K562 (cell line): ENCODE measurements around the gene SLC6A7. TPM values are rescaled to one million over a fixed set of nuclear protein-coding genes. Genes with fewer than 3 reads are reported as not detected.

Source experiments
- ADNP ChIP-seq: fragments of 200-800 bp; sonication (Bioruptor generic); IDR thresholded peaks from 2 replicates; pipeline ENCODE4 v1.6.1; 2016; ENCODE audit warnings: missing genetic modification characterization, missing compliant biosample characterization
- ARID2 ChIP-seq: fragments of 450-650 bp; IDR thresholded peaks from 2 replicates; pipeline ENCODE4 v1.6.1; 2017; ENCODE audit warnings: antibody characterized with exemption, mild to moderate bottlenecking
- CBX3 ChIP-seq, 2 experiments: IDR thresholded peaks; 1 replicate in 1 of 2; 2 replicates in 1 of 2; pipeline ENCODE4 v1.6.1; 2012; ENCODE audit warnings: inconsistent platforms in 2 of 2, low read length in 2 of 2, borderline replicate concordance in 1 of 2, control low read depth in 1 of 2
- CTCF ChIP-seq, 3 experiments: IDR thresholded peaks in 2 of 3; conservative IDR thresholded peaks in 1 of 3; 2 replicates each; pipeline ENCODE4 v1.5.1; 2011 to 2012; ENCODE audit warnings: low read length in 3 of 3, mild to moderate bottlenecking in 3 of 3, control low read depth in 2 of 3, improper control_type of control experiment in 1 of 3, inconsistent platforms in 1 of 3, low read depth in 1 of 3, mixed read lengths in 1 of 3, moderate library complexity in 1 of 3; ENCODE audit not compliant: insufficient read depth in 2 of 3
- E2F3 ChIP-seq: fragments of 250-450 bp; sonication (Bioruptor Pico); IDR thresholded peaks from 2 replicates; pipeline ENCODE4 v1.4.0; 2020; ENCODE audit warnings: mild to moderate bottlenecking
- FOXA1 ChIP-seq: fragments of 450-650 bp; IDR thresholded peaks from 2 replicates; pipeline ENCODE4 v1.6.1; 2016; ENCODE audit warnings: mild to moderate bottlenecking, borderline replicate concordance
- MBD1 ChIP-seq: fragments of 250-450 bp; sonication (Bioruptor Pico); IDR thresholded peaks from 2 replicates; pipeline ENCODE4 v1.8.0; 2022; ENCODE audit warnings: inconsistent platforms
- NR1H2 ChIP-seq: sonication (generic); formaldehyde crosslinking; IDR thresholded peaks from 2 replicates; pipeline ENCODE4 v1.4.0; 2020; ENCODE audit warnings: mild to moderate bottlenecking, missing genetic modification reagents
- RBM14 ChIP-seq: fragments of 200-400 bp; formaldehyde crosslinking; IDR thresholded peaks from 2 replicates; pipeline ENCODE4 v1.6.1; 2018; ENCODE audit warnings: low read depth, mild to moderate bottlenecking, low read length, moderate library complexity, borderline replicate concordance; ENCODE audit not compliant: insufficient read depth
- RBM22 ChIP-seq: fragments of 200-400 bp; formaldehyde crosslinking; IDR thresholded peaks from 2 replicates; pipeline ENCODE4 v1.6.1; 2018; ENCODE audit warnings: low read length, low read depth; ENCODE audit not compliant: poor library complexity, severe bottlenecking
- RBM39 ChIP-seq: fragments of 200-400 bp; formaldehyde crosslinking; optimal IDR thresholded peaks from 2 replicates; pipeline ENCODE3; 2018; ENCODE audit warnings: low read depth, low read length
- SP1 ChIP-seq: sonication (generic); formaldehyde crosslinking; IDR thresholded peaks from 2 replicates; pipeline ENCODE4 v1.8.1; 2022; ENCODE audit warnings: mild to moderate bottlenecking, missing genetic modification reagents
- SREBF2 ChIP-seq: sonication (generic); formaldehyde crosslinking; IDR thresholded peaks from 2 replicates; pipeline ENCODE4 v1.4.0; 2020; ENCODE audit warnings: mild to moderate bottlenecking, missing genetic modification reagents
- USF2 ChIP-seq: sonication (generic); formaldehyde crosslinking; IDR thresholded peaks from 2 replicates; pipeline ENCODE4 v1.5.0; 2020; ENCODE audit warnings: missing genetic modification reagents
- polyA plus RNA-seq, 8 experiments: library from polyadenylated mRNA; depleted of rRNA in 4 of 8; stranded (reverse) in 5 of 8; unstranded in 3 of 8; fragments of >200 nt; fragmentation: Nextera tagmentation in 2 of 8; fragmentation: Illumina TruSeq in 1 of 8; extraction: Ambion mirVana in 2 of 8; extraction: Trizol in 1 of 8; gene quantifications; 2 replicates each; pipeline versions ENCODE4 v1.2.1 to v1.2.3, GENCODE V29; 2011 to 2014; ENCODE audit warnings: inconsistent platforms in 1 of 8, missing spikeins in 1 of 8
- total RNA-seq, 7 experiments: library from RNA; depleted of rRNA in 6 of 7; stranded (reverse); fragments of >200 nt in 6 of 7; fragmentation: Illumina TruSeq in 2 of 7; extraction: Trizol in 2 of 7; gene quantifications; 2 replicates each; pipeline versions ENCODE4 v1.2.1 to v1.2.3, GENCODE V29; 2011 to 2021; ENCODE audit warnings: low replicate concordance in 1 of 7
- TF ChIP-seq, protein P1 (sequence below): fragments of 250-450 bp; sonication (Bioruptor Pico); IDR thresholded peaks from 2 replicates; pipeline ENCODE4 v1.5.1; 2021; ENCODE audit warnings: mild to moderate bottlenecking
- TF ChIP-seq, protein P2 (sequence below): fragments of 250-450 bp; sonication (Bioruptor Pico); IDR thresholded peaks from 2 replicates; pipeline ENCODE4 v1.9.0; 2021; ENCODE audit warnings: mild to moderate bottlenecking, inconsistent platforms

The SLC6A7 gene
- total and polyA plus RNA-seq, 9 of the 15 experiments (the other 6 are each of a cell fraction or from before 2014, with no cell fraction given): not detected

GRCh38 chr5:150161242-150162141 is 28.4 kb upstream of the SLC6A7 start (continued):
- TF ChIP-seq USF2 (CRISPR knock-in tag) (no peak), RBM39 (no peak), ARID2 (peak; percentile 44; the same call in 1 of the 2 replicates), MBD1 (no peak), E2F3 (CRISPR knock-in tag) (no peak), CTCF (IDR thresholded peaks at IDR 0.05 in 2 of 3, conservative IDR thresholded peaks at IDR 0.05 in 1 of 3; ENCODE audit: insufficient read depth in 2 of 3, low read depth in 1 of 3, low read length in 3 of 3) (peak; percentile 86 to 98 (median 95)), RBM14 (no peak), SREBF2 (CRISPR knock-in tag) (0 out of 2 replicates have a peak, but pooled peaks have one; percentile 91), ADNP (no peak), FOXA1 (no peak), SP1 (no peak), RBM22 (no peak), NR1H2 (CRISPR knock-in tag) (0 out of 2 replicates have a peak, but pooled peaks have one; percentile 30), CBX3 (IDR thresholded peaks at IDR 0.05; ENCODE audit: borderline replicate concordance in 1 of 2, low read length in 2 of 2) (0 out of 3 replicates have a peak, but pooled peaks of 1 of the 2 experiments have one; percentile 18)
- TF ChIP-seq, protein P1, sequence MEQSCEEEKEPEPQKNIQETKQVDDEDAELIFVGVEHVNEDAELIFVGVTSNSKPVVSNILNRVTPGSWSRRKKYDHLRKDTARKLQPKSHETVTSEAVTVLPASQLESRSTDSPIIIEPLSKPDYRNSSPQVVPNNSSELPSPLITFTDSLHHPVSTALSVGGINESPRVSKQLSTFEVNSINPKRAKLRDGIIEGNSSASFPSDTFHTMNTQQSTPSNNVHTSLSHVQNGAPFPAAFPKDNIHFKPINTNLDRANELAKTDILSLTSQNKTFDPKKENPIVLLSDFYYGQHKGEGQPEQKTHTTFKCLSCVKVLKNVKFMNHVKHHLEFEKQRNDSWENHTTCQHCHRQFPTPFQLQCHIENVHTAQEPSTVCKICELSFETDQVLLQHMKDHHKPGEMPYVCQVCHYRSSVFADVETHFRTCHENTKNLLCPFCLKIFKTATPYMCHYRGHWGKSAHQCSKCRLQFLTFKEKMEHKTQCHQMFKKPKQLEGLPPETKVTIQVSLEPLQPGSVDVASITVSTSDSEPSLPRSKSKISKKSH (CRISPR knock-in tag): no peak
- TF ChIP-seq, protein P2, sequence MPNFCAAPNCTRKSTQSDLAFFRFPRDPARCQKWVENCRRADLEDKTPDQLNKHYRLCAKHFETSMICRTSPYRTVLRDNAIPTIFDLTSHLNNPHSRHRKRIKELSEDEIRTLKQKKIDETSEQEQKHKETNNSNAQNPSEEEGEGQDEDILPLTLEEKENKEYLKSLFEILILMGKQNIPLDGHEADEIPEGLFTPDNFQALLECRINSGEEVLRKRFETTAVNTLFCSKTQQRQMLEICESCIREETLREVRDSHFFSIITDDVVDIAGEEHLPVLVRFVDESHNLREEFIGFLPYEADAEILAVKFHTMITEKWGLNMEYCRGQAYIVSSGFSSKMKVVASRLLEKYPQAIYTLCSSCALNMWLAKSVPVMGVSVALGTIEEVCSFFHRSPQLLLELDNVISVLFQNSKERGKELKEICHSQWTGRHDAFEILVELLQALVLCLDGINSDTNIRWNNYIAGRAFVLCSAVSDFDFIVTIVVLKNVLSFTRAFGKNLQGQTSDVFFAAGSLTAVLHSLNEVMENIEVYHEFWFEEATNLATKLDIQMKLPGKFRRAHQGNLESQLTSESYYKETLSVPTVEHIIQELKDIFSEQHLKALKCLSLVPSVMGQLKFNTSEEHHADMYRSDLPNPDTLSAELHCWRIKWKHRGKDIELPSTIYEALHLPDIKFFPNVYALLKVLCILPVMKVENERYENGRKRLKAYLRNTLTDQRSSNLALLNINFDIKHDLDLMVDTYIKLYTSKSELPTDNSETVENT (CRISPR knock-in tag): no peak
